Uterus (tissue), 2 donors: ENCODE data around the gene RASGEF1C.

Source experiments
- CTCF ChIP-seq, 4 experiments: fragments of 200-600 bp in 2 of 4; fragments of 450-650 bp in 2 of 4; sonication (generic) in 2 of 4; IDR thresholded peaks; one replicate each; pipeline ENCODE4 v1.5.1; 2016 to 2019; ENCODE audit warnings: antibody characterized with exemption in 4 of 4, mild to moderate bottlenecking in 2 of 4, moderate library complexity in 1 of 4
- POLR2A ChIP-seq, 2 donors: fragments of 450-650 bp; IDR thresholded peaks; one replicate each; pipeline ENCODE4 v1.6.1; 2016; ENCODE audit warnings: antibody characterized with exemption in 2 of 2, mild to moderate bottlenecking in 1 of 2, moderate library complexity in 1 of 2

GRCh38 chr5:180209137-180209581, at the start of gene RASGEF1C:
- TF ChIP-seq CTCF (IDR thresholded peaks at IDR 0.05), result peak in 3 of 4 experiments; percentile 31 to 71 (median 66)
- TF ChIP-seq POLR2A (IDR thresholded peaks at IDR 0.05), result no peak
